Lower leg skin (tissue), 3 donors: ENCODE data around the gene SUFU.

Source experiments
- POLR2A ChIP-seq, 2 donors: fragments of 450-650 bp; IDR thresholded peaks; one replicate each; pipeline ENCODE4 v1.6.1; 2016 to 2017; ENCODE audit warnings: antibody characterized with exemption in 2 of 2, mild to moderate bottlenecking in 1 of 2, moderate library complexity in 1 of 2
- TF ChIP-seq, protein P1 (sequence below), 3 donors: fragments of 450-650 bp; IDR thresholded peaks; one replicate each; pipeline ENCODE4 v1.5.1; 2016; ENCODE audit warnings: antibody characterized with exemption in 3 of 3, mild to moderate bottlenecking in 3 of 3, moderate library complexity in 2 of 3

DNA sequence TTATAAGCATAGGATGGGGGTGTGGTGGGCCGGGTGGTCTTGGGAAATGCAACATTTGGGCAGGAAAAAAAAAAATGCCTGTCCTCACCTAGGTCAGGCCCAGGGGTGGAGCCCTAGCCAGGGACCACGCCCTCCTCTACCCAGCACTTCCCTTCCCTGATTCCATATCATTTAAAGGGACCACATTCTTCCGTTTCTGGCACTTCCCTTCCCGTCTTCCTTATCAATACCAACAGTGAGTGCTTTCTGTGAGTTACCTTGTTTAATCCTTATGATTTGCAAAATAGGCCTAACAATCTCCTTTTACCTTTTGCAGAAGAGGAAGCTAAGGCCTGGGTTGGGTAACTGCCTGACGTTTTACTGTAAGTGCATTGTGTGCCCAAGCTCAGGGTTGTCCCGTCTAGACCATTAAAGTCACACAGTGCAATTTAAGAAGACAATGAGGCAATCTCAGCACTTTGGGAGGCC, 35.8 kb upstream of the SUFU start:
- TF ChIP-seq, protein P1, sequence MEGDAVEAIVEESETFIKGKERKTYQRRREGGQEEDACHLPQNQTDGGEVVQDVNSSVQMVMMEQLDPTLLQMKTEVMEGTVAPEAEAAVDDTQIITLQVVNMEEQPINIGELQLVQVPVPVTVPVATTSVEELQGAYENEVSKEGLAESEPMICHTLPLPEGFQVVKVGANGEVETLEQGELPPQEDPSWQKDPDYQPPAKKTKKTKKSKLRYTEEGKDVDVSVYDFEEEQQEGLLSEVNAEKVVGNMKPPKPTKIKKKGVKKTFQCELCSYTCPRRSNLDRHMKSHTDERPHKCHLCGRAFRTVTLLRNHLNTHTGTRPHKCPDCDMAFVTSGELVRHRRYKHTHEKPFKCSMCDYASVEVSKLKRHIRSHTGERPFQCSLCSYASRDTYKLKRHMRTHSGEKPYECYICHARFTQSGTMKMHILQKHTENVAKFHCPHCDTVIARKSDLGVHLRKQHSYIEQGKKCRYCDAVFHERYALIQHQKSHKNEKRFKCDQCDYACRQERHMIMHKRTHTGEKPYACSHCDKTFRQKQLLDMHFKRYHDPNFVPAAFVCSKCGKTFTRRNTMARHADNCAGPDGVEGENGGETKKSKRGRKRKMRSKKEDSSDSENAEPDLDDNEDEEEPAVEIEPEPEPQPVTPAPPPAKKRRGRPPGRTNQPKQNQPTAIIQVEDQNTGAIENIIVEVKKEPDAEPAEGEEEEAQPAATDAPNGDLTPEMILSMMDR (IDR thresholded peaks at IDR 0.05): no peak
- no peak for TF ChIP-seq POLR2A (IDR thresholded peaks at IDR 0.05)
